Gastroesophageal sphincter (tissue), 4 donors: ENCODE data around the gene LIMS1. TPM values are rescaled to one million over a fixed set of nuclear protein-coding genes. Genes with fewer than 3 reads are reported as not detected.
A peak's percentile ranks its signal among the peaks of the same experiment; 100 is the strongest.

Experiments used
- ATAC-seq: fragments of 150-250 bp; one replicate; pipeline ENCODE4 v1.9.1; 2016; ENCODE audit warnings: mild to moderate bottlenecking, moderate library complexity
- H3K27ac ChIP-seq, 4 donors: fragments of 200-600 bp; sonication (generic) in 3 of 4; 1 replicate in 3 of 4; 2 replicates in 1 of 4; pipeline ENCODE4 v1.5.1; 2016 to 2019
- H3K27me3 ChIP-seq: fragments of 200-600 bp; sonication (generic); one replicate; pipeline ENCODE4 v1.5.1; 2019
- H3K36me3 ChIP-seq, 2 donors: fragments of 200-600 bp; sonication (generic); one replicate each; pipeline ENCODE4 v1.5.1; 2019; ENCODE audit warnings: control low read depth in 1 of 2
- H3K4me1 ChIP-seq, 3 donors: fragments of 200-600 bp; sonication (generic); 1 replicate in 2 of 3; 2 replicates in 1 of 3; pipeline ENCODE4 v1.5.1; 2016 to 2019; ENCODE audit warnings: control low read depth in 2 of 3
- H3K4me3 ChIP-seq, 2 donors: fragments of 200-600 bp; sonication (generic); one replicate each; pipeline ENCODE4 v1.5.1; 2019; ENCODE audit warnings: mild to moderate bottlenecking in 1 of 2, moderate library complexity in 1 of 2
- H3K9me3 ChIP-seq, 3 donors: fragments of 200-600 bp; sonication (generic); one replicate each; pipeline ENCODE4 v1.5.1; 2017 to 2019; ENCODE audit warnings: control low read depth in 2 of 3
- CTCF ChIP-seq, 4 experiments: fragments of 200-600 bp in 2 of 4; fragments of 450-650 bp in 2 of 4; sonication (generic) in 1 of 4; IDR thresholded peaks; one replicate each; pipeline ENCODE4 v1.5.1; 2017 to 2019; ENCODE audit warnings: antibody characterized with exemption in 4 of 4, mild to moderate bottlenecking in 2 of 4, moderate library complexity in 2 of 4
- EP300 ChIP-seq: sonication (generic); formaldehyde crosslinking; IDR thresholded peaks from one replicate; pipeline ENCODE4 v1.6.1; 2017; ENCODE audit warnings: antibody characterized with exemption, mild to moderate bottlenecking
- POLR2A ChIP-seq, 2 donors: fragments of 450-650 bp; IDR thresholded peaks; one replicate each; pipeline ENCODE4 v1.6.1; 2017; ENCODE audit warnings: antibody characterized with exemption in 2 of 2, mild to moderate bottlenecking in 2 of 2, moderate library complexity in 1 of 2
- POLR2AphosphoS5 ChIP-seq: sonication (generic); formaldehyde crosslinking; IDR thresholded peaks from one replicate; pipeline ENCODE4 v1.6.1; 2017; ENCODE audit warnings: antibody characterized with exemption
- WGBS, 2 donors: methylation state at CpG; one replicate each; pipeline ENCODE4 v1.1.5; 2018; ENCODE audit warnings: low coverage in 1 of 2; 5-methylcytosine and 5-hydroxymethylcytosine counted together
- total RNA-seq, 4 donors: library from RNA; depleted of rRNA; stranded (reverse); fragments of >200 nt; gene quantifications; one replicate each; pipeline ENCODE4 v1.1.0, GENCODE V29; 2016

Gene LIMS1
- total RNA-seq, 4 donors from 2014 or later, result 79.6 to 119 (median 116) TPM

DNA sequence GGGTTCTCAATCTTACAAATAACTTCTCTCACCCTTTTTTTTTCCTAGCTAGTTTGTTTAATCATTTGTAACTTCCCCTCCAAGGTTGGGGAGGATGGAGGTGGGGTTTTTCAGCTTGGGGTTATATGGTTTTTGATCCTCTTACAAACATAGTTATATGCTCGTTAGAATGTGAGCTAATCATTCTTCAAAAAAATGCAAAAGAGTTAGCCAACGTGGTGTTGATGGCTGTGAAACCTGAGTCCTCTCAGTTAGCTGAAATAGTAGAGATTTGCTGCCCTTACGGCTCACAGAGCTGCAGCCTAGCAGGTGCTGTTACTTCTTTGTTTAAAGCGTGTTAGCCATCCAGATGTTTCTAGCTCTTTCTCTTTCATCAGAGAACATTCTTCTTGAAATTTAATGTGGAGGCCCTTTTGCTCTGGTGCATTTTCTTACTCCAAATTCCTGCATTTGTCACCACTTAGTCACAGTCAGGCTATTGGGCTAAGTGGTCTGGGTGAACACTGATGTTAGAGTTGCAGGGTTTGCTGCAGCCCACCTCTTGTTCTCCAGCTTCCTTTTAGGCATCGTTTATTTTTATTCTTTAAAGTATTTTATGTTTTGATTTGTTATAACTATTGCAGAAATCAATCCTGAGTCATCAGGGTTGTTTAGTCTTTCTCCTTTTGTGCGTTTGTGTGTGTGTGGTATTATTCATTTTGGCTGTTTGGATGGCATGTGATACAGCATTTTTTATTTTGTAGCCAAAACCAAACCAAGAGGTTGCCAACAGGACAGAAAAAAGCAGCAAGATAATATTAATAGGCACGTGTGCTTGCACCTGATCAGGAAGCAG lies 41.1 kb downstream of the LIMS1 start:
- Histone ChIP-seq H3K27me3 (no peaks in the 10 kb centered on the region), H3K9me3 (no peaks in the 10 kb centered on the region), H3K4me3 (no peak overlapping the region), H3K27ac (peak overlapping the region in 1 of 4 donors; percentile 2), H3K4me1 (peaks cover 15 to 100% (median 22%) of the 10 kb centered on the region in 3 donors), H3K36me3 (no peaks in the 10 kb centered on the region)
- WGBS, 2 donors, result 40 to 45% methylated on average over 4 to 7 of the region's 7 CpGs
- TF ChIP-seq CTCF (IDR thresholded peaks at IDR 0.05) (no peak), POLR2A (IDR thresholded peaks at IDR 0.05) (no peak), EP300 (no peak), POLR2AphosphoS5 (peak; percentile 26)
- no peak for ATAC-seq

DNA sequence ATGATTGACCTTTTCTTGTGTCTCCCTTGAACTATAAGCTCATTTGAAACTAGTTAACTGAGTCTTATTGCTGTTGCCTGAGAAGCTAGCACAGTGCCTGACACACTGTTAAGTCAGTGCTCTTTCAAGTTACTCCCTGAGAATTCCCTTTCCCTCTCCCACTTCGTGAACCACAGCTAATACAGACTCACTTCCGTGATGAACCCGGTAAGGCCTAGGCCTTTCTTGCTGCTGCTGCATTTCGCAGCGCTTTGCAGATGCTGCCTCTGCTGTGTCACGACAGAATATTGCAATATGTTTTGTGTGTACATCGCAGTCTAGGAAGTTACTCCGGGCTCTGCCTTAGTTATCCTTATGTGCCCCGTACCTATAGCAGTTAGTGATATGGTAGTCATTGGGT lies 42.8 kb downstream of the LIMS1 start:
- 87 to 93% methylated on average over 5 to 9 of the region's 9 CpGs for WGBS, 2 donors
- TF ChIP-seq CTCF (IDR thresholded peaks at IDR 0.05) (no peak), EP300 (no peak), POLR2A (IDR thresholded peaks at IDR 0.05) (no peak), POLR2AphosphoS5 (no peak)
- Histone ChIP-seq H3K27me3 (no peaks in the 10 kb centered on the region), H3K9me3 (no peaks in the 10 kb centered on the region), H3K36me3 (no peaks in the 10 kb centered on the region), H3K27ac (no peak overlapping the region), H3K4me3 (no peak overlapping the region), H3K4me1 (peaks cover 11 to 100% (median 27%) of the 10 kb centered on the region in 3 donors)
- ATAC-seq, result no peak

GRCh38 chr2:108579623-108580022 lies 45.4 kb downstream of the LIMS1 start:
- TF ChIP-seq EP300 (no peak), POLR2AphosphoS5 (peak; percentile 42), POLR2A (IDR thresholded peaks at IDR 0.05) (no peak), CTCF (IDR thresholded peaks at IDR 0.05) (no peak)
- 16 to 22% methylated on average over 5 of the region's 6 CpGs for WGBS, 2 donors
- peak; percentile 14 for ATAC-seq

DNA sequence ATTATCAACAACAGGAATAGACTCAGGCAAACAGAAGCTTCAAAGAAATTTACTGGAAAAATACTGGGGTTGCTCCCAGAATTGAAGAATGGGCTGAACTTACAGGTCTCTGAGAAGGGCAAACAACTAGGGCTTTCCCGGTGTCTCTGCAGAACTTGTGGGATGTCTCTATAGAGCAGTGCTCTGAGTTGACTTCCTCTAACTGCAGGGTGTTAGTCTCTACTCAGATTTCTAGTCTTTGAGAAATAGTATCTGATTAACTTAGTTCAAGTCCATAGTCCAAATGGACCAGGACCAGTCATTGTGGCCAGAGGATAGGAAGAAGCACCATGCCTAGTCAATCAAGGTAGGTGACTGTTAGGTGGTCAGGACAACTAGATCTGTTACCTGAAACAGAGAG lies 45.8 kb downstream of the LIMS1 start:
- H3K36me3 ChIP-seq, result no peaks in the 10 kb centered on the region
- peaks cover 12 to 93% (median 20%) of the 10 kb centered on the region in 3 donors for H3K4me1 ChIP-seq
- no peaks in the 10 kb centered on the region for H3K9me3 ChIP-seq
- TF ChIP-seq POLR2A (IDR thresholded peaks at IDR 0.05), result no peak
- TF ChIP-seq POLR2AphosphoS5, result no peak
- no peak for TF ChIP-seq CTCF (IDR thresholded peaks at IDR 0.05)
- TF ChIP-seq EP300, result no peak
- ATAC-seq, result no peak
- WGBS, 2 donors, result 38 to 46% methylated on average over 1 of the region's 1 CpG
- H3K27me3 ChIP-seq, result no peaks in the 10 kb centered on the region
- peak overlapping the region in 3 of 4 donors; percentile 15 to 49 (median 38) for H3K27ac ChIP-seq
- no peak overlapping the region for H3K4me3 ChIP-seq

More at GRCh38 chr2:108579623-108580022, 45.4 kb downstream of the LIMS1 start:
- peaks cover 15 to 94% (median 20%) of the 10 kb centered on the region in 3 donors for H3K4me1 ChIP-seq
- no peaks in the 10 kb centered on the region for H3K9me3 ChIP-seq
- no peaks in the 10 kb centered on the region for H3K36me3 ChIP-seq
- peak overlapping the region in 3 of 4 donors; percentile 15 to 49 (median 38) for H3K27ac ChIP-seq
- no peaks in the 10 kb centered on the region for H3K27me3 ChIP-seq
- H3K4me3 ChIP-seq, result no peak overlapping the region
